ENCODE measurements around the gene TGM6. TPM values are rescaled to one million over a fixed set of nuclear protein-coding genes. Genes with fewer than 3 reads are reported as not detected.

The TGM6 gene
- total and polyA plus RNA-seq, 2 experiments from 2014 or later: not detected

DNA sequence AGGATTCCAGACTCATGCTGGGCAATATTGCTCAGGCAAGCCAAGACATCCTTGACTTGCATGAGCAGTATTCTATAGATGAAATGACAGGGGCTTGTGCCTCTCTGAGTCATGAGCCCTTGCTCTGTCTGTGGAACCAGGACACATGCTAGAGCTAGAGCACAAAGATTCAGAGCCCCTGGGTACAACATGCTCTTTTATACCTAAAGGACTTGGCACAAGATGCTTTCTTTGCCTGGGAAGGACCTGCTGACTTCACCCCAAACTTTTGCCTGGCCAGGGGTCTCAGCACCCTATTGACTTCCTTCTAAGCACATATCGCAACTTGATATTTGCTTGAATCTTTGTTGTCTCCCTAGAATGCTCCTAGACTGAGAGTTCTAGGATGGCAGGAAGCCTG, 27.4 kb downstream of the TGM6 start:
- WGBS (ENCODE audit: low lambda C conversion rate, missing lambda C conversion rate): 100% methylated on average over 1 of the region's 1 CpG
- no peaks in the 10 kb centered on the region for H3K27me3 ChIP-seq
- H4K20me1 ChIP-seq (ENCODE audit: insufficient read depth, poor library complexity, severe bottlenecking): no peaks in the 10 kb centered on the region
- no peak overlapping the region for H3K27ac ChIP-seq
- TF ChIP-seq EZH2phosphoT487 (IDR thresholded peaks at IDR 0.05; ENCODE audit: low read depth, severe bottlenecking, unreplicated experiment) (no peak), EZH2 (IDR thresholded peaks at IDR 0.05; ENCODE audit: borderline replicate concordance) (no peak)
- TF ChIP-seq, protein P1, sequence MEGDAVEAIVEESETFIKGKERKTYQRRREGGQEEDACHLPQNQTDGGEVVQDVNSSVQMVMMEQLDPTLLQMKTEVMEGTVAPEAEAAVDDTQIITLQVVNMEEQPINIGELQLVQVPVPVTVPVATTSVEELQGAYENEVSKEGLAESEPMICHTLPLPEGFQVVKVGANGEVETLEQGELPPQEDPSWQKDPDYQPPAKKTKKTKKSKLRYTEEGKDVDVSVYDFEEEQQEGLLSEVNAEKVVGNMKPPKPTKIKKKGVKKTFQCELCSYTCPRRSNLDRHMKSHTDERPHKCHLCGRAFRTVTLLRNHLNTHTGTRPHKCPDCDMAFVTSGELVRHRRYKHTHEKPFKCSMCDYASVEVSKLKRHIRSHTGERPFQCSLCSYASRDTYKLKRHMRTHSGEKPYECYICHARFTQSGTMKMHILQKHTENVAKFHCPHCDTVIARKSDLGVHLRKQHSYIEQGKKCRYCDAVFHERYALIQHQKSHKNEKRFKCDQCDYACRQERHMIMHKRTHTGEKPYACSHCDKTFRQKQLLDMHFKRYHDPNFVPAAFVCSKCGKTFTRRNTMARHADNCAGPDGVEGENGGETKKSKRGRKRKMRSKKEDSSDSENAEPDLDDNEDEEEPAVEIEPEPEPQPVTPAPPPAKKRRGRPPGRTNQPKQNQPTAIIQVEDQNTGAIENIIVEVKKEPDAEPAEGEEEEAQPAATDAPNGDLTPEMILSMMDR (IDR thresholded peaks at IDR 0.05; ENCODE audit: poor library complexity): no peak
- H3K4me3 ChIP-seq: no peak overlapping the region
- DNase-seq (ENCODE audit: low spot score): no peak
- H3K36me3 ChIP-seq (replicated peaks; ENCODE audit: insufficient read depth, low read depth): no peaks in the 10 kb centered on the region
- no peaks in the 10 kb centered on the region for H3K9me3 ChIP-seq (ENCODE audit: low read depth)
- H3K4me2 ChIP-seq: no peak overlapping the region
- no peaks in the 10 kb centered on the region for H3K4me1 ChIP-seq (ENCODE audit: insufficient read depth)
- no peaks in the 10 kb centered on the region for H3K9me2 ChIP-seq (replicated peaks; ENCODE audit: insufficient read depth)
- no peak overlapping the region for H2AFZ ChIP-seq
- no peaks in the 10 kb centered on the region for H3K79me2 ChIP-seq

GRCh38 chr20:2416541-2417212, 36.0 kb downstream of the TGM6 start:
- H3K27me3 ChIP-seq: no peaks in the 10 kb centered on the region
- H3K9me2 ChIP-seq (replicated peaks; ENCODE audit: insufficient read depth): no peaks in the 10 kb centered on the region
- no peaks in the 10 kb centered on the region for H3K79me2 ChIP-seq
- no peak overlapping the region for H2AFZ ChIP-seq
- H4K20me1 ChIP-seq (ENCODE audit: insufficient read depth, poor library complexity, severe bottlenecking): no peaks in the 10 kb centered on the region
- no peak overlapping the region for H3K4me3 ChIP-seq
- no peaks in the 10 kb centered on the region for H3K4me1 ChIP-seq (ENCODE audit: insufficient read depth)
- no peak for DNase-seq (ENCODE audit: low spot score)
- no peak overlapping the region for H3K27ac ChIP-seq
- no peak overlapping the region for H3K4me2 ChIP-seq
- TF ChIP-seq, protein P1 (IDR thresholded peaks at IDR 0.05; ENCODE audit: poor library complexity): no peak
- TF ChIP-seq EZH2 (IDR thresholded peaks at IDR 0.05; ENCODE audit: borderline replicate concordance) (no peak), EZH2phosphoT487 (IDR thresholded peaks at IDR 0.05; ENCODE audit: low read depth, severe bottlenecking, unreplicated experiment) (no peak)
- no peaks in the 10 kb centered on the region for H3K36me3 ChIP-seq (replicated peaks; ENCODE audit: insufficient read depth, low read depth)
- 84% methylated on average over 6 of the region's 6 CpGs for WGBS (ENCODE audit: low lambda C conversion rate, missing lambda C conversion rate)
- no peaks in the 10 kb centered on the region for H3K9me3 ChIP-seq (ENCODE audit: low read depth)

- no peaks in the 10 kb centered on the region for H3K4me1 ChIP-seq (ENCODE audit: insufficient read depth)
- H3K9me3 ChIP-seq (ENCODE audit: low read depth): no peaks in the 10 kb centered on the region
- DNase-seq (ENCODE audit: low spot score): no peak
- no peak overlapping the region for H3K27ac ChIP-seq
- H2AFZ ChIP-seq: no peak overlapping the region
- H3K4me3 ChIP-seq: no peak overlapping the region
- no peaks in the 10 kb centered on the region for H3K79me2 ChIP-seq
- WGBS (ENCODE audit: low lambda C conversion rate, missing lambda C conversion rate): 90% methylated on average over 13 of the region's 14 CpGs
- H3K9me2 ChIP-seq (replicated peaks; ENCODE audit: insufficient read depth): no peaks in the 10 kb centered on the region
- H3K27me3 ChIP-seq: no peaks in the 10 kb centered on the region
- no peaks in the 10 kb centered on the region for H4K20me1 ChIP-seq (ENCODE audit: insufficient read depth, poor library complexity, severe bottlenecking)
- H3K36me3 ChIP-seq (replicated peaks; ENCODE audit: insufficient read depth, low read depth): no peaks in the 10 kb centered on the region
- TF ChIP-seq EZH2 (IDR thresholded peaks at IDR 0.05; ENCODE audit: borderline replicate concordance) (no peak), EZH2phosphoT487 (IDR thresholded peaks at IDR 0.05; ENCODE audit: low read depth, severe bottlenecking, unreplicated experiment) (no peak)
- H3K4me2 ChIP-seq: no peak overlapping the region
Measured at GRCh38 chr20:2417213-2417541, 36.5 kb downstream of the TGM6 start.

DNA sequence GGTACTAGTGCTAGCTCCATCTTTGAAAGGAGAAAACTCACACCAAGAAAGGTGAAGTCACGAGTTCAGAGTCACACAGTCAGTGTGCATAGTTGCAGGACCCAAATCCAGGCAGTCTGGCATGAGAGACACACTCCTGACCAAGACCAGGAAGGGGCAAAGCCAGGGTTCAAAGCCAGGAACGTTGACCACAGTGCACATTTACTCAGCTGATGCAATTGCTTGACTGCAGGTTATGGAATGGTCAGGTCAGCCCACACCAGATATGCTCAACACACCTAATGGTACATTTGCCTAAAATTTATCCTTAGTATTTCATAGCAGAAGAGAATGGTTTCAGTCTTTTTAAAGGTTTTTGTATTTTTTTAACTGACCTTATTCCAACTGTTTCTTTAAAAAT, 37.7 kb downstream of the TGM6 start:
- no peaks in the 10 kb centered on the region for H3K9me3 ChIP-seq (ENCODE audit: low read depth)
- no peaks in the 10 kb centered on the region for H3K9me2 ChIP-seq (replicated peaks; ENCODE audit: insufficient read depth)
- no peak overlapping the region for H2AFZ ChIP-seq
- no peaks in the 10 kb centered on the region for H4K20me1 ChIP-seq (ENCODE audit: insufficient read depth, poor library complexity, severe bottlenecking)
- TF ChIP-seq EZH2phosphoT487 (IDR thresholded peaks at IDR 0.05; ENCODE audit: low read depth, severe bottlenecking, unreplicated experiment) (no peak), EZH2 (IDR thresholded peaks at IDR 0.05; ENCODE audit: borderline replicate concordance) (no peak)
- TF ChIP-seq, protein P1 (IDR thresholded peaks at IDR 0.05; ENCODE audit: poor library complexity): no peak
- no peak overlapping the region for H3K4me2 ChIP-seq
- 49% methylated on average over 2 of the region's 2 CpGs for WGBS (ENCODE audit: low lambda C conversion rate, missing lambda C conversion rate)
- no peak for DNase-seq (ENCODE audit: low spot score)
- H3K79me2 ChIP-seq: no peaks in the 10 kb centered on the region
- H3K36me3 ChIP-seq (replicated peaks; ENCODE audit: insufficient read depth, low read depth): no peaks in the 10 kb centered on the region
- no peaks in the 10 kb centered on the region for H3K4me1 ChIP-seq (ENCODE audit: insufficient read depth)
- H3K27ac ChIP-seq: no peak overlapping the region
- no peak overlapping the region for H3K4me3 ChIP-seq
- no peaks in the 10 kb centered on the region for H3K27me3 ChIP-seq
